Measurements from ENCODE around the gene NUP35. TPM values are rescaled to one million over a fixed set of nuclear protein-coding genes. Genes with fewer than 3 reads are reported as not detected.

Gene NUP35
- total and polyA plus RNA-seq, 2 experiments from 2014 or later, result 57.4 to 65.3 TPM

DNA sequence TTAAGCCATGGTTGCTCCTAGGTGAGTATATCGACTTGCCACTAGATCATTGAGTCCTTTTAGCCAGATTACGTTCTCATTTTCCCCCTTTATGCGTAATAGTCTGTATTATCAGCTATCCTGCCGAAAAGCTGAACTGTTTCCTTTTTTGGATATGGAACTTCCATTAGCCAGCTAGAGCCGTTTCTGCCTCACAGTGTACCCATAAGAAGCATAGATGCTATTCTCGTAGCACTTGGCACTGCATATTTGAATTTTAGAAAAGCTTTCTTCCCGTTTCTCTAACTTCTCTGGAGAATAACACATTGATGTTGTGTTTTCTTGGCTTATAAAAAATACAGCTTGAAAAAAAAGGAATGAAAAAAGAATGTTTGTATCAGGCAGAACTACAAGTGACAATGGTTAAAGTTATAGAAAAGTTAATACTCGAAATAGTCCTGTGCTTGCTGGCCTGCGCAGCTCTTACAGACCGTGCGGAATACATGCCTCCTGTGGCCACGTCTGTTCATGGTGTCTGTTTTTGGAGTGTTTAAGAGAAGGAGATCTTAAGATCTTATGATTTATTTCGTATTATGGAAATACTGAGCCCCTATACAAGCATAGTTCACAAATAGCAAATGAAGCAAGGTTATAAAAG is 45.0 kb upstream of the NUP35 start:
- Histone ChIP-seq H3K36me3 (ENCODE audit: insufficient read depth) (no peaks in the 10 kb centered on the region), H3K4me2 (peak overlapping the region; percentile 69), H3K4me3 (peak overlapping the region; percentile 49), H3K4me1 (ENCODE audit: insufficient read depth) (peaks cover 15% of the 10 kb centered on the region), H3K79me2 (replicated peaks; ENCODE audit: insufficient read depth) (no peaks in the 10 kb centered on the region), H4K20me1 (replicated peaks; ENCODE audit: insufficient read depth) (no peaks in the 10 kb centered on the region), H3K9me2 (ENCODE audit: insufficient read depth) (no peaks in the 10 kb centered on the region), H3K27me3 (ENCODE audit: insufficient read depth) (no peaks in the 10 kb centered on the region), H2AFZ (peak overlapping the region; percentile 25; the same call in 1 of the 2 replicates), H3F3A (replicated peaks; ENCODE audit: low read depth) (no peaks in the 10 kb centered on the region), H3K27ac (ENCODE audit: low read depth) (peak overlapping the region; percentile 55)
- Mint-ChIP-seq H3K9me3 (no peaks in the 10 kb centered on the region), H3K4me1 (peaks cover 19% of the 10 kb centered on the region), H3K4me3 (peak overlapping the region; percentile 87), H3K27me3 (ENCODE audit: insufficient read depth, low read depth, poor library complexity) (peaks cover 2% of the 10 kb centered on the region), H3K27ac (peak overlapping the region; percentile 91), H3K36me3 (ENCODE audit: low read depth) (no peaks in the 10 kb centered on the region)
- no peak for DNase-seq (ENCODE audit: low spot score)
- ATAC-seq, result no peak
- no peak for TF ChIP-seq ZNF331 (CRISPR knock-in tag; IDR thresholded peaks at IDR 0.05; ENCODE audit: low read depth)
- no peak for TF ChIP-seq EZH2phosphoT487 (IDR thresholded peaks at IDR 0.05; ENCODE audit: unreplicated experiment)

- Histone ChIP-seq H3K4me2 (no peak overlapping the region), H3K27me3 (ENCODE audit: insufficient read depth) (no peaks in the 10 kb centered on the region), H3K27ac (ENCODE audit: low read depth) (no peak overlapping the region), H3K4me3 (no peak overlapping the region), H3K4me1 (ENCODE audit: insufficient read depth) (peaks cover 15% of the 10 kb centered on the region), H3K36me3 (ENCODE audit: insufficient read depth) (no peaks in the 10 kb centered on the region), H2AFZ (no peak overlapping the region), H4K20me1 (replicated peaks; ENCODE audit: insufficient read depth) (no peaks in the 10 kb centered on the region), H3K79me2 (replicated peaks; ENCODE audit: insufficient read depth) (no peaks in the 10 kb centered on the region), H3F3A (replicated peaks; ENCODE audit: low read depth) (no peaks in the 10 kb centered on the region; the same call in 1 of the 2 replicates), H3K9me2 (ENCODE audit: insufficient read depth) (no peaks in the 10 kb centered on the region)
- no peaks in the 10 kb centered on the region for H3K9me3 Mint-ChIP-seq
- H3K4me1 Mint-ChIP-seq, result peaks cover 19% of the 10 kb centered on the region
- ATAC-seq, result no peak
- no peak overlapping the region for H3K27ac Mint-ChIP-seq
- no peak overlapping the region for H3K4me3 Mint-ChIP-seq
- no peak for DNase-seq (ENCODE audit: low spot score)
- TF ChIP-seq, protein P1, sequence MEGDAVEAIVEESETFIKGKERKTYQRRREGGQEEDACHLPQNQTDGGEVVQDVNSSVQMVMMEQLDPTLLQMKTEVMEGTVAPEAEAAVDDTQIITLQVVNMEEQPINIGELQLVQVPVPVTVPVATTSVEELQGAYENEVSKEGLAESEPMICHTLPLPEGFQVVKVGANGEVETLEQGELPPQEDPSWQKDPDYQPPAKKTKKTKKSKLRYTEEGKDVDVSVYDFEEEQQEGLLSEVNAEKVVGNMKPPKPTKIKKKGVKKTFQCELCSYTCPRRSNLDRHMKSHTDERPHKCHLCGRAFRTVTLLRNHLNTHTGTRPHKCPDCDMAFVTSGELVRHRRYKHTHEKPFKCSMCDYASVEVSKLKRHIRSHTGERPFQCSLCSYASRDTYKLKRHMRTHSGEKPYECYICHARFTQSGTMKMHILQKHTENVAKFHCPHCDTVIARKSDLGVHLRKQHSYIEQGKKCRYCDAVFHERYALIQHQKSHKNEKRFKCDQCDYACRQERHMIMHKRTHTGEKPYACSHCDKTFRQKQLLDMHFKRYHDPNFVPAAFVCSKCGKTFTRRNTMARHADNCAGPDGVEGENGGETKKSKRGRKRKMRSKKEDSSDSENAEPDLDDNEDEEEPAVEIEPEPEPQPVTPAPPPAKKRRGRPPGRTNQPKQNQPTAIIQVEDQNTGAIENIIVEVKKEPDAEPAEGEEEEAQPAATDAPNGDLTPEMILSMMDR (conservative IDR thresholded peaks at IDR 0.05; ENCODE audit: low read depth in 2 of 2), result no peak
- TF ChIP-seq EZH2phosphoT487 (IDR thresholded peaks at IDR 0.05; ENCODE audit: unreplicated experiment), result no peak
- peaks cover 2% of the 10 kb centered on the region for H3K27me3 Mint-ChIP-seq (ENCODE audit: insufficient read depth, low read depth, poor library complexity)
- H3K36me3 Mint-ChIP-seq (ENCODE audit: low read depth), result no peaks in the 10 kb centered on the region
Observed at GRCh38 chr2:183081911-183082310, 42.3 kb upstream of the NUP35 start.

DNA sequence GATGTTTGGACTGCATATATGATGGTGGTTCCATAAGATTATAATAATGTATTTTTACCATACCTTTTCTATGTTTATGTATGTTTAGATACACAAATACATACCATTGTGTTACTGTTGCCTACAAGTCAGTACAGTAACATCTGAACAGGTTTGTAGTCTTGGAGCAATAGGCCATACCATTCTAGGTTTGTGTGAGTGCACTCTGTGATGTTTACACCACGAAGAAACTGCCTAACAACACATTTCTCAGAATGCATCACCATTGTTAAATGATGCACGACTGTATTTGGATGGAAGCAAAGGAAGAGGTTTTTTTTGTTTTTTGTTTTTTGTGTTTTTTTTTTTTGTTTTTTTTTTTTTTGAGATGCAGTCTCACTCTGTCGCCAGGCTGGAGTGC is 36.2 kb upstream of the NUP35 start:
- Histone ChIP-seq H3F3A (replicated peaks; ENCODE audit: low read depth) (no peaks in the 10 kb centered on the region; the same call in 1 of the 2 replicates), H3K4me2 (no peak overlapping the region), H3K4me3 (no peak overlapping the region), H4K20me1 (replicated peaks; ENCODE audit: insufficient read depth) (no peaks in the 10 kb centered on the region), H3K27ac (ENCODE audit: low read depth) (no peak overlapping the region), H3K9me2 (ENCODE audit: insufficient read depth) (no peaks in the 10 kb centered on the region), H3K4me1 (ENCODE audit: insufficient read depth) (0 out of 2 replicates have a peak, but pooled peaks cover 5% of the 10 kb centered on the region), H3K79me2 (replicated peaks; ENCODE audit: insufficient read depth) (no peaks in the 10 kb centered on the region), H2AFZ (no peak overlapping the region), H3K36me3 (ENCODE audit: insufficient read depth) (no peaks in the 10 kb centered on the region), H3K27me3 (ENCODE audit: insufficient read depth) (no peaks in the 10 kb centered on the region)
- Mint-ChIP-seq H3K9me3 (no peaks in the 10 kb centered on the region), H3K27me3 (ENCODE audit: insufficient read depth, low read depth, poor library complexity) (no peaks in the 10 kb centered on the region), H3K4me3 (no peak overlapping the region), H3K27ac (no peak overlapping the region), H3K4me1 (0 out of 3 replicates have a peak, but pooled peaks cover 3% of the 10 kb centered on the region), H3K36me3 (ENCODE audit: low read depth) (peaks cover 4% of the 10 kb centered on the region; the same call in 1 of the 3 replicates)
- no peak for ATAC-seq
- DNase-seq (ENCODE audit: low spot score), result no peak
- TF ChIP-seq CREB1 (CRISPR knock-in tag; IDR thresholded peaks at IDR 0.05; ENCODE audit: low read depth), result no peak
- TF ChIP-seq JUNB (IDR thresholded peaks at IDR 0.05; ENCODE audit: unreplicated experiment), result no peak
- TF ChIP-seq NANOG (IDR thresholded peaks at IDR 0.05; ENCODE audit: borderline replicate concordance), result no peak
- no peak for TF ChIP-seq EZH2 (IDR thresholded peaks at IDR 0.05; ENCODE audit: low read depth, unreplicated experiment)
- TF ChIP-seq POLR2AphosphoS5 (IDR thresholded peaks at IDR 0.05; ENCODE audit: low read depth), result no peak

All from GM23338 (cell line).